Keratinocyte (primary cell): ENCODE measurements around the gene TGM5. TPM values are rescaled to one million over a fixed set of nuclear protein-coding genes. Genes with fewer than 3 reads are reported as not detected.

Source experiments
- DNase-seq: peaks from one replicate; pipeline ENCODE4 v3.0.0-alpha.2; 2011; ENCODE audit warnings: low read depth, missing footprints, low spot score
- FAIRE-seq: peaks from 2 replicates; lab custom pipeline; 2011; peaks lifted over from hg19 to GRCh38; lab: Jason Lieb, UNC
- H2AFZ ChIP-seq: 2 replicates; pipeline ENCODE4 v1.6.0; 2012; ENCODE audit warnings: low read length, control low read depth, inconsistent platforms; ENCODE audit not compliant: control insufficient read depth
- H3K27ac ChIP-seq: 2 replicates; pipeline ENCODE4 v1.5.1; 2011; ENCODE audit warnings: low read length; ENCODE audit not compliant: control insufficient read depth, insufficient read depth
- H3K27me3 ChIP-seq: 3 replicates; pipeline ENCODE4 v1.6.0; 2011; ENCODE audit warnings: low read length; ENCODE audit not compliant: control insufficient read depth, insufficient read depth; ENCODE audit errors: extremely low read depth
- H3K36me3 ChIP-seq, 2 experiments: 2 replicates in 1 of 2; 3 replicates in 1 of 2; pipeline ENCODE4 v1.5.1; 2011; ENCODE audit warnings: low read length in 2 of 2, mild to moderate bottlenecking in 1 of 2; ENCODE audit not compliant: control insufficient read depth in 2 of 2, insufficient read depth in 2 of 2; ENCODE audit errors: extremely low read depth in 1 of 2
- H3K4me1 ChIP-seq: 3 replicates; pipeline ENCODE4 v1.5.1; 2011; ENCODE audit warnings: low read length; ENCODE audit not compliant: control insufficient read depth, insufficient read depth; ENCODE audit errors: extremely low read depth
- H3K4me2 ChIP-seq: 3 replicates; pipeline ENCODE4 v1.6.0; 2011; ENCODE audit warnings: low read depth, low read length; ENCODE audit not compliant: control insufficient read depth, insufficient read depth; ENCODE audit errors: extremely low read depth
- H3K4me3 ChIP-seq, 3 experiments: fragments of 200-600 bp in 1 of 3; sonication (generic) in 1 of 3; 2 replicates in 2 of 3; 3 replicates in 1 of 3; pipeline ENCODE4 v1.5.1; 2011 to 2016; ENCODE audit warnings: low read length in 3 of 3, mild to moderate bottlenecking in 3 of 3, control low read depth in 2 of 3, inconsistent platforms in 1 of 3, low read depth in 1 of 3, mixed read lengths in 1 of 3, mixed run types in 1 of 3, moderate library complexity in 1 of 3; ENCODE audit not compliant: control insufficient read depth in 2 of 3, insufficient read depth in 2 of 3; ENCODE audit errors: extremely low read depth in 1 of 3
- H3K79me2 ChIP-seq: 2 replicates; pipeline ENCODE4 v1.6.0; 2012; ENCODE audit warnings: low read length; ENCODE audit not compliant: control insufficient read depth, insufficient read depth
- H3K9ac ChIP-seq: 3 replicates; pipeline ENCODE4 v1.6.0; 2011; ENCODE audit warnings: low read length; ENCODE audit not compliant: control insufficient read depth, insufficient read depth; ENCODE audit errors: extremely low read depth
- H3K9me1 ChIP-seq: 3 replicates; pipeline ENCODE4 v1.6.0; 2011; ENCODE audit warnings: low read length; ENCODE audit not compliant: control insufficient read depth, insufficient read depth; ENCODE audit errors: extremely low read depth
- H3K9me3 ChIP-seq: 2 replicates; pipeline ENCODE4 v1.5.1; 2012; ENCODE audit warnings: low read depth, low read length; ENCODE audit not compliant: control insufficient read depth
- H4K20me1 ChIP-seq: 3 replicates; pipeline ENCODE4 v1.6.0; 2011; ENCODE audit warnings: low read length; ENCODE audit not compliant: control insufficient read depth, insufficient read depth; ENCODE audit errors: extremely low read depth
- CTCF ChIP-seq, 3 experiments: IDR thresholded peaks in 1 of 3; conservative IDR thresholded peaks in 1 of 3; optimal IDR thresholded peaks in 1 of 3; 2 replicates in 2 of 3; 3 replicates in 1 of 3; pipeline versions ENCODE3 to v1.5.1; 2011; ENCODE audit warnings: low read length in 3 of 3, mild to moderate bottlenecking in 3 of 3, moderate library complexity in 2 of 3, control low read depth in 1 of 3, inconsistent platforms in 1 of 3; ENCODE audit not compliant: insufficient read depth in 2 of 3; ENCODE audit errors: extremely low read depth in 1 of 3
- EZH2 ChIP-seq: IDR thresholded peaks from one replicate; pipeline ENCODE4 v1.6.1; 2012; ENCODE audit warnings: inconsistent platforms, mild to moderate bottlenecking, low read length, moderate library complexity
- dilution Hi-C: fragments of 300-500 bp; cut with MboI; formaldehyde crosslinking; loops from one replicate; pipeline ENCODE4 v1.7.0; 2020; ENCODE audit warnings: low sequenced_read_pairs; ENCODE audit not compliant: extremely low pct_ligation_motif_present
- polyA plus RNA-seq, 5 experiments: library from polyadenylated mRNA; depleted of rRNA in 3 of 5; stranded (reverse) in 3 of 5; stranded (forward) in 1 of 5; unstranded in 1 of 5; fragments of >200 nt; gene quantifications; 1 replicate in 1 of 5; 2 replicates in 3 of 5; 3 replicates in 1 of 5; pipeline versions ENCODE4 v1.2.1 to v1.2.3, GENCODE V29; 2011 to 2012; ENCODE audit warnings: missing spikeins in 2 of 5, low read depth in 1 of 5, low replicate concordance in 1 of 5

The TGM5 gene
- polyA plus RNA-seq, 1 donor (not counting 4 experiments of a cell fraction or from before 2014, with no cell fraction given), result not detected

- FAIRE-seq (no peak), DNase-seq (no peak)
- no peaks in the 10 kb centered on the region for H3K36me3 ChIP-seq
- no peaks in the 10 kb centered on the region for H4K20me1 ChIP-seq
- no peak overlapping the region for H3K27ac ChIP-seq
- peaks cover 7% of the 10 kb centered on the region for H3K27me3 ChIP-seq
- no peaks in the 10 kb centered on the region for H3K9me3 ChIP-seq
- no peak overlapping the region for H3K4me2 ChIP-seq
- no peak for TF ChIP-seq EZH2
- TF ChIP-seq CTCF (optimal IDR thresholded peaks at IDR 0.05 in 1 of 3, IDR thresholded peaks at IDR 0.05 in 1 of 3, conservative IDR thresholded peaks at IDR 0.05 in 1 of 3; ENCODE audit: extremely low read depth in 1 of 3, insufficient read depth in 2 of 3, low read length in 3 of 3), result no peak
- H2AFZ ChIP-seq, result no peak overlapping the region
- H3K9me1 ChIP-seq, result no peaks in the 10 kb centered on the region
- H3K4me3 ChIP-seq, result no peak overlapping the region
- peaks cover 5% of the 10 kb centered on the region for H3K4me1 ChIP-seq
- dilution Hi-C loops, result no loop called here
- H3K9ac ChIP-seq, result no peak overlapping the region
- H3K79me2 ChIP-seq, result no peaks in the 10 kb centered on the region
Measured at GRCh38 chr15:43258781-43259180, 7.9 kb downstream of the TGM5 start.

- Histone ChIP-seq H3K27me3 (peaks cover 7% of the 10 kb centered on the region), H3K4me2 (no peak overlapping the region), H3K36me3 (no peaks in the 10 kb centered on the region), H3K27ac (no peak overlapping the region), H2AFZ (no peak overlapping the region), H3K9me1 (no peaks in the 10 kb centered on the region), H3K4me3 (no peak overlapping the region), H3K4me1 (peaks cover 12% of the 10 kb centered on the region), H4K20me1 (no peaks in the 10 kb centered on the region), H3K79me2 (no peaks in the 10 kb centered on the region), H3K9me3 (no peaks in the 10 kb centered on the region), H3K9ac (no peak overlapping the region)
- dilution Hi-C loops, result no loop called here
- no peak for TF ChIP-seq CTCF (optimal IDR thresholded peaks at IDR 0.05 in 1 of 3, IDR thresholded peaks at IDR 0.05 in 1 of 3, conservative IDR thresholded peaks at IDR 0.05 in 1 of 3; ENCODE audit: extremely low read depth in 1 of 3, insufficient read depth in 2 of 3, low read length in 3 of 3)
- TF ChIP-seq EZH2, result no peak
- FAIRE-seq (no peak), DNase-seq (no peak)
Measured at GRCh38 chr15:43256341-43256740, 10.4 kb downstream of the TGM5 start.
